Measurements from ENCODE around the gene ZNF865. TPM values are rescaled to one million over a fixed set of nuclear protein-coding genes. Genes with fewer than 3 reads are reported as not detected.

The ZNF865 gene
- total and polyA plus RNA-seq, 2 experiments from 2014 or later: 1.9 to 11.2 TPM

GRCh38 chr19:55621673-55622231 is 16.3 kb downstream of the ZNF865 start:
- no peak for TF ChIP-seq CTCF (IDR thresholded peaks at IDR 0.05; ENCODE audit: low read depth, low read length)
- Histone ChIP-seq H3K36me3 (peaks cover 11% of the 10 kb centered on the region), H3K4me3 (no peak overlapping the region), H3K4me1 (ENCODE audit: low read depth) (peaks cover 3% of the 10 kb centered on the region), H3K27me3 (no peaks in the 10 kb centered on the region), H3K9me3 (ENCODE audit: low read depth) (no peaks in the 10 kb centered on the region), H3K27ac (no peak overlapping the region)
- DNase-seq (ENCODE audit: low read depth in 1 of 2, low spot score in 1 of 2): no peak

DNA sequence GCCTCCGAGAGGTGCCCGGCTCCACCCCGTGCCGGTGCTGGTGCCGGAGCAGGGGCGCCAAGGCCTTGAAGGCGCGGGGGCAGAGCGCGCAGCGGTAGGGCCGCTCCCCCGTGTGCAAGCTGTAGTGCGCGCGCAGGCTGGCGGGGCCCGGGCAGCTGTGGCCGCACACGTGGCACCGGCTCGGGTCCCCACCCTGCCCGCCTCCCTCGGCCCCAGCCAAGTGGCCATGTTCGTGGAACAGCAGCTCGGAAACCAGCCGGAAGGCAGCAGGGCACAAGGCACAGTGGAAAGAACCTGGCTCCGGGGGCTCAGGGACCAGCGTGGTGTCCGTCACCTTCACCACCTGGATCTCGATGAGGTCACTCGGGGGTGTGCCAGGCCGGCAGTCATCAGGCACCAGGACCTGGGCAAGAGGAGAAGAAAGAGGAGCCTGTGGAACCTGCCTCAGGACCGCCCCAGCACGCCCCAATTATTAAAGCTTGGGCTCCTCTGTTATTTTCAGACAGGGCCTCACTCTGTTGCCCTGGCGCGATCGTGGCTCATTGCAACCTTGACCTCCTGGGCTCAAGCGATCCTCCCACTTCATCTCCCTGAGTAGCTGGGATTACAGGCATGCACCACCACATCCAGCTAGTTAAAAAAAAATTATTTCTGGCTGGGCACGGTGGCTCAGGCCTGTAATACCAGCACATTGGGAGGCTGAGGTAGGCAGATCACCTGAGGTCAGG is 17.0 kb downstream of the ZNF865 start:
- H3K36me3 ChIP-seq: peaks cover 5% of the 10 kb centered on the region
- DNase-seq (ENCODE audit: low read depth in 1 of 2, low spot score in 1 of 2): no peak
- H3K4me3 ChIP-seq: no peak overlapping the region
- H3K4me1 ChIP-seq (ENCODE audit: low read depth): peaks cover 3% of the 10 kb centered on the region
- no peak overlapping the region for H3K27ac ChIP-seq
- H3K27me3 ChIP-seq: no peaks in the 10 kb centered on the region
- TF ChIP-seq CTCF (IDR thresholded peaks at IDR 0.05; ENCODE audit: low read depth, low read length): no peak
- no peaks in the 10 kb centered on the region for H3K9me3 ChIP-seq (ENCODE audit: low read depth)

GRCh38 chr19:55623130-55623529 is 17.7 kb downstream of the ZNF865 start:
- no peak overlapping the region for H3K4me3 ChIP-seq
- H3K27ac ChIP-seq: no peak overlapping the region
- no peak for TF ChIP-seq CTCF (IDR thresholded peaks at IDR 0.05; ENCODE audit: low read depth, low read length)
- no peaks in the 10 kb centered on the region for H3K27me3 ChIP-seq
- peaks cover 3% of the 10 kb centered on the region for H3K4me1 ChIP-seq (ENCODE audit: low read depth)
- H3K36me3 ChIP-seq: peaks cover 2% of the 10 kb centered on the region
- DNase-seq (ENCODE audit: low read depth in 1 of 2, low spot score in 1 of 2): no peak
- no peaks in the 10 kb centered on the region for H3K9me3 ChIP-seq (ENCODE audit: low read depth)

GRCh38 chr19:55623561-55623960 is 18.1 kb downstream of the ZNF865 start:
- TF ChIP-seq CTCF (IDR thresholded peaks at IDR 0.05; ENCODE audit: low read depth, low read length): no peak
- Histone ChIP-seq H3K9me3 (ENCODE audit: low read depth) (no peaks in the 10 kb centered on the region), H3K27me3 (no peaks in the 10 kb centered on the region), H3K4me3 (peak overlapping the region; percentile 51), H3K4me1 (ENCODE audit: low read depth) (peaks cover 3% of the 10 kb centered on the region), H3K36me3 (peaks cover 2% of the 10 kb centered on the region), H3K27ac (no peak overlapping the region)
- DNase-seq (ENCODE audit: low read depth in 1 of 2, low spot score in 1 of 2): no peak

GRCh38 chr19:55624109-55625003 is 18.9 kb downstream of the ZNF865 start, which contains the start of gene ZNF784:
Gene ZNF784 (minus strand): TSS chr19:55624566. CDS start chr19:55624561, 5 bp downstream.
- no peak for TF ChIP-seq CTCF (IDR thresholded peaks at IDR 0.05; ENCODE audit: low read depth, low read length)
- Histone ChIP-seq H3K9me3 (ENCODE audit: low read depth) (no peaks in the 10 kb centered on the region), H3K4me3 (peak within 1 kb of the TSS; percentile 51), H3K27ac (peak within 1 kb of the TSS; percentile 99), H3K36me3 (peaks cover 2% of the 10 kb centered on the region), H3K27me3 (no peaks in the 10 kb centered on the region), H3K4me1 (ENCODE audit: low read depth) (peaks cover 3% of the 10 kb centered on the region)
- DNase-seq (ENCODE audit: low read depth in 1 of 2, low spot score in 1 of 2): peak; percentile 95 to 98
